Uterus (tissue), 4 donors: ENCODE data around the gene ARHGEF11. TPM values are rescaled to one million over a fixed set of nuclear protein-coding genes. Genes with fewer than 3 reads are reported as not detected.

Source experiments
- DNase-seq, 2 donors: peaks; one replicate each; pipeline ENCODE4 v3.0.0-alpha.2; 2019 to 2020
- H3K27ac ChIP-seq, 2 donors: fragments of 200-600 bp; sonication (generic); 1 replicate in 1 of 2; 2 replicates in 1 of 2; pipeline ENCODE4 v1.5.1; 2016 to 2018
- H3K27me3 ChIP-seq, 2 donors: fragments of 200-600 bp; sonication (generic); one replicate each; pipeline ENCODE4 v1.5.1; 2018 to 2019; ENCODE audit warnings: control low read depth in 1 of 2
- H3K36me3 ChIP-seq, 2 donors: fragments of 200-600 bp; sonication (generic); one replicate each; pipeline ENCODE4 v1.5.1; 2019; ENCODE audit warnings: control low read depth in 1 of 2
- H3K4me1 ChIP-seq, 2 donors: fragments of 200-600 bp; sonication (generic); one replicate each; pipeline ENCODE4 v1.5.1; 2018 to 2019; ENCODE audit warnings: control low read depth in 1 of 2
- H3K4me3 ChIP-seq, 2 donors: fragments of 200-600 bp; sonication (generic); 1 replicate in 1 of 2; 2 replicates in 1 of 2; pipeline ENCODE4 v1.5.1; 2018 to 2019; ENCODE audit warnings: mild to moderate bottlenecking in 1 of 2
- H3K9me3 ChIP-seq, 2 donors: fragments of 200-600 bp; sonication (generic); one replicate each; pipeline ENCODE4 v1.5.1; 2019; ENCODE audit warnings: control low read depth in 1 of 2
- CTCF ChIP-seq, 4 experiments: fragments of 200-600 bp in 2 of 4; fragments of 450-650 bp in 2 of 4; sonication (generic) in 2 of 4; IDR thresholded peaks; one replicate each; pipeline ENCODE4 v1.5.1; 2016 to 2019; ENCODE audit warnings: antibody characterized with exemption in 4 of 4, mild to moderate bottlenecking in 2 of 4, moderate library complexity in 1 of 4
- POLR2A ChIP-seq, 2 donors: fragments of 450-650 bp; IDR thresholded peaks; one replicate each; pipeline ENCODE4 v1.6.1; 2016; ENCODE audit warnings: antibody characterized with exemption in 2 of 2, mild to moderate bottlenecking in 1 of 2, moderate library complexity in 1 of 2
- intact Hi-C: fragments of 100-400 bp; cut with DNase I; formaldehyde crosslinking; loops from one replicate; pipeline ENCODE4 v1.15.1; 2023; ENCODE audit warnings: low total_unique reads
- total RNA-seq, 4 donors: library from RNA; depleted of rRNA in 3 of 4; stranded (reverse); fragments of >200 nt in 3 of 4; gene quantifications; one replicate each; pipeline versions ENCODE4 v1.1.0 to v1.2.4, GENCODE V29; 2014 to 2023
- donor health status: DM: yes; HTN: yes; CAD: no.

ARHGEF11 gene
- total RNA-seq, 4 donors from 2014 or later = 28.2 to 65.3 (median 40.5) TPM

- intact Hi-C loops = no loop called here
- H3K4me3 ChIP-seq = no peak overlapping the region
- no peaks in the 10 kb centered on the region for H3K27me3 ChIP-seq
- DNase-seq = no peak
- no peak overlapping the region for H3K27ac ChIP-seq
- TF ChIP-seq CTCF (IDR thresholded peaks at IDR 0.05) = no peak
- no peaks in the 10 kb centered on the region for H3K36me3 ChIP-seq
- H3K9me3 ChIP-seq = no peaks in the 10 kb centered on the region
- no peaks in the 10 kb centered on the region for H3K4me1 ChIP-seq
Measured at GRCh38 chr1:156992215-156992614, 53.3 kb downstream of the ARHGEF11 start.

GRCh38 chr1:156987715-156988114, 57.8 kb downstream of the ARHGEF11 start:
- Histone ChIP-seq H3K9me3 (no peaks in the 10 kb centered on the region), H3K4me3 (no peak overlapping the region), H3K27me3 (no peaks in the 10 kb centered on the region), H3K36me3 (no peaks in the 10 kb centered on the region), H3K4me1 (no peaks in the 10 kb centered on the region), H3K27ac (no peak overlapping the region)
- intact Hi-C loops = no loop called here
- TF ChIP-seq POLR2A (IDR thresholded peaks at IDR 0.05) = no peak
- no peak for TF ChIP-seq CTCF (IDR thresholded peaks at IDR 0.05)
- DNase-seq = no peak

- no peak for TF ChIP-seq POLR2A (IDR thresholded peaks at IDR 0.05)
- TF ChIP-seq CTCF (IDR thresholded peaks at IDR 0.05) = no peak
- Histone ChIP-seq H3K36me3 (no peaks in the 10 kb centered on the region), H3K27ac (no peak overlapping the region), H3K4me3 (no peak overlapping the region), H3K4me1 (no peaks in the 10 kb centered on the region), H3K27me3 (no peaks in the 10 kb centered on the region), H3K9me3 (no peaks in the 10 kb centered on the region)
- no peak for DNase-seq
- intact Hi-C loops = no loop called here
Measured at GRCh38 chr1:156980551-156980950, 65.0 kb downstream of the ARHGEF11 start.

- Histone ChIP-seq H3K4me1 (no peaks in the 10 kb centered on the region), H3K9me3 (no peaks in the 10 kb centered on the region), H3K4me3 (no peak overlapping the region), H3K27ac (no peak overlapping the region), H3K27me3 (no peaks in the 10 kb centered on the region), H3K36me3 (no peaks in the 10 kb centered on the region)
- DNase-seq = no peak
- no peak for TF ChIP-seq CTCF (IDR thresholded peaks at IDR 0.05)
- no peak for TF ChIP-seq POLR2A (IDR thresholded peaks at IDR 0.05)
- intact Hi-C loops = no loop called here
Measured at GRCh38 chr1:156975084-156975483, 70.5 kb downstream of the ARHGEF11 start.

- no peak for DNase-seq
- Histone ChIP-seq H3K27ac (no peak overlapping the region), H3K4me1 (no peaks in the 10 kb centered on the region), H3K27me3 (no peaks in the 10 kb centered on the region), H3K4me3 (no peak overlapping the region), H3K36me3 (no peaks in the 10 kb centered on the region), H3K9me3 (no peaks in the 10 kb centered on the region)
- TF ChIP-seq POLR2A (IDR thresholded peaks at IDR 0.05) (no peak), CTCF (IDR thresholded peaks at IDR 0.05) (no peak)
- intact Hi-C loops = no loop called here
Measured at GRCh38 chr1:156973417-156973816, 72.1 kb downstream of the ARHGEF11 start.
